NCI-H2029 (cell line): ENCODE results near the gene UTS2B.

ENCODE experiments used
- DNase-seq: peaks from one replicate; lab custom pipeline; 2025; lab: John Stamatoyannopoulos, UW

Gene UTS2B

GRCh38 chr3:191238321-191238817 is 92.0 kb downstream of the UTS2B start:
- DNase-seq, result no peak

- no peak for DNase-seq
These were observed 93.1 kb downstream of the UTS2B start for GRCh38 chr3:191237047-191237882.

GRCh38 chr3:191236646-191237045 is 93.7 kb downstream of the UTS2B start:
- DNase-seq, result no peak

- DNase-seq, result no peak
These were observed 94.7 kb downstream of the UTS2B start for GRCh38 chr3:191235331-191236314.

GRCh38 chr3:191234216-191234615 is 96.1 kb downstream of the UTS2B start:
- no peak for DNase-seq

- no peak for DNase-seq
These were observed 102.8 kb downstream of the UTS2B start for GRCh38 chr3:191227541-191227940.

GRCh38 chr3:191221638-191222037 is 108.7 kb downstream of the UTS2B start:
- no peak for DNase-seq

- DNase-seq, result no peak
These were observed 109.4 kb downstream of the UTS2B start for GRCh38 chr3:191220908-191221307.

- DNase-seq, result no peak
These were observed 113.0 kb downstream of the UTS2B start for GRCh38 chr3:191217301-191217700.
